ENCODE measurements around the gene POGZ. TPM values are rescaled to one million over a fixed set of nuclear protein-coding genes. Genes with fewer than 3 reads are reported as not detected.
A peak's percentile ranks its signal among the peaks of the same experiment; 100 is the strongest.
"Not testable (repeated sequence)": the region's sequence is repeated elsewhere in the genome, so short reads cannot be mapped to it uniquely, and the experiment has no call there.

Gene POGZ
- total RNA-seq, 1 experiment from 2014 or later = 76.0 TPM

GRCh38 chr1:151399324-151400171 is 59.7 kb downstream of the POGZ start, which contains the start of gene PSMB4:
Gene PSMB4 (plus strand): TSS chr1:151399573. CDS start chr1:151399588, 15 bp downstream.
- peaks cover 26% of the 10 kb centered on the region for H3K36me3 ChIP-seq (ENCODE audit: control insufficient read depth, insufficient read depth, low read length)
- ATAC-seq = peak; percentile 92

GRCh38 chr1:151396265-151396664 is 63.0 kb downstream of the POGZ start:
- Histone ChIP-seq H3K4me1 (ENCODE audit: control insufficient read depth, insufficient read depth, low read length) (peaks cover 10% of the 10 kb centered on the region), H3K36me3 (ENCODE audit: control insufficient read depth, insufficient read depth, low read length) (peaks cover 12% of the 10 kb centered on the region)
- H3K27ac ChIP-seq (ENCODE audit: low read length); CTCF ChIA-PET; H3K9me3 ChIP-seq (ENCODE audit: control insufficient read depth, insufficient read depth, low read depth, low read length); DNase-seq (ENCODE audit: low read depth, low spot score); ATAC-seq; intact Hi-C loops (cut with micrococcal nuclease; ENCODE audit: unreplicated experiment); POLR2A ChIA-PET; in situ Hi-C loops (cut with HindIII; ENCODE audit: low pct_unique_long_range_greater_than_20kb, low sequenced_read_pairs); H3K4me3 ChIP-seq (ENCODE audit: low read depth in 2 of 2, low read length in 2 of 2); H3K27me3 ChIP-seq (ENCODE audit: control insufficient read depth, insufficient read depth, low read length); BruUV-seq (replicated peaks): not testable (repeated sequence)

More at GRCh38 chr1:151399324-151400171, 59.7 kb downstream of the POGZ start, which contains the start of gene PSMB4:
- peak within 1 kb of the TSS; percentile 77 to 99 for H3K4me3 ChIP-seq (ENCODE audit: low read depth in 2 of 2, low read length in 2 of 2)
- no peaks in the 10 kb centered on the region for H3K9me3 ChIP-seq (ENCODE audit: control insufficient read depth, insufficient read depth, low read depth, low read length)
- peak within 1 kb of the TSS; percentile 93 for H3K27ac ChIP-seq (ENCODE audit: low read length)
- DNase-seq (ENCODE audit: low read depth, low spot score) = peak; percentile 81
- TF ChIP-seq TCF7L2 (IDR thresholded peaks at IDR 0.05; ENCODE audit: low read depth, low read length) (no peak), SIN3A (IDR thresholded peaks at IDR 0.05; ENCODE audit: borderline replicate concordance, insufficient read depth, low read depth, low read length) (no peak), POLR2AphosphoS5 (IDR thresholded peaks at IDR 0.05; ENCODE audit: low read depth, low read length) (peak; percentile 97), REST (IDR thresholded peaks at IDR 0.05; ENCODE audit: insufficient read depth in 1 of 2, low read depth in 2 of 2, low read length in 1 of 2) (no peak), CTCF (IDR thresholded peaks at IDR 0.05) (peak; percentile 49)
- H3K4me1 ChIP-seq (ENCODE audit: control insufficient read depth, insufficient read depth, low read length) = peaks cover 16% of the 10 kb centered on the region
- ChIA-PET CTCF (interaction anchor here (0.7 to 1.1 kb wide), 3 partner anchors 12 to 99 kb away, joined by 3 to 4 read pairs (median 4); partner anchors contain the start of gene PI4KB), POLR2A (interaction anchor here (0.5 to 0.8 kb wide), 4 partner anchors 23 to 187 kb away, joined by 3 to 7 read pairs (median 4); no protein-coding TSS in a partner anchor)
- intact Hi-C loops (cut with micrococcal nuclease; ENCODE audit: unreplicated experiment) = no loop called here
- in situ Hi-C loops (cut with HindIII; ENCODE audit: low pct_unique_long_range_greater_than_20kb, low sequenced_read_pairs) = no loop called here
- H3K27me3 ChIP-seq (ENCODE audit: control insufficient read depth, insufficient read depth, low read length) = no peaks in the 10 kb centered on the region
- BruUV-seq (replicated peaks) = no TSS peak

GRCh38 chr1:151393583-151393982 is 65.7 kb downstream of the POGZ start:
- no TSS peak for BruUV-seq (replicated peaks)
- DNase-seq (ENCODE audit: low read depth, low spot score) = no peak
- ChIA-PET CTCF (no interaction called here), POLR2A (no interaction called here)
- H3K36me3 ChIP-seq (ENCODE audit: control insufficient read depth, insufficient read depth, low read length) = no peaks in the 10 kb centered on the region
- TF ChIP-seq SIN3A (IDR thresholded peaks at IDR 0.05; ENCODE audit: borderline replicate concordance, insufficient read depth, low read depth, low read length) = no peak
- TF ChIP-seq TCF7L2 (IDR thresholded peaks at IDR 0.05; ENCODE audit: low read depth, low read length) = no peak
- TF ChIP-seq POLR2AphosphoS5 (IDR thresholded peaks at IDR 0.05; ENCODE audit: low read depth, low read length) = no peak
- in situ Hi-C loops (cut with HindIII; ENCODE audit: low pct_unique_long_range_greater_than_20kb, low sequenced_read_pairs) (no loop called here), intact Hi-C loops (cut with micrococcal nuclease; ENCODE audit: unreplicated experiment) (no loop called here)
- no peaks in the 10 kb centered on the region; the same call in 1 of the 2 replicates for H3K4me1 ChIP-seq (ENCODE audit: control insufficient read depth, insufficient read depth, low read length)
- H3K9me3 ChIP-seq (ENCODE audit: control insufficient read depth, insufficient read depth, low read depth, low read length) = no peaks in the 10 kb centered on the region
- no peak overlapping the region for H3K27ac ChIP-seq (ENCODE audit: low read length)
- H3K4me3 ChIP-seq (ENCODE audit: low read depth in 2 of 2, low read length in 2 of 2) = no peak overlapping the region
- no peak for ATAC-seq
- H3K27me3 ChIP-seq (ENCODE audit: control insufficient read depth, insufficient read depth, low read length) = no peaks in the 10 kb centered on the region
